ENCODE data around the gene FIP1L1. TPM values are rescaled to one million over a fixed set of nuclear protein-coding genes. Genes with fewer than 3 reads are reported as not detected.
"Not testable (repeated sequence)": the region's sequence is repeated elsewhere in the genome, so short reads cannot be mapped to it uniquely, and the experiment has no call there.

The FIP1L1 gene
- total RNA-seq, 1 donor = 33.1 TPM

GRCh38 chr4:53465891-53466290 lies 88.5 kb downstream of the FIP1L1 start:
- DNase-seq (ENCODE audit: low read depth in 2 of 3, low spot score in 2 of 3) = no peak

GRCh38 chr4:53466576-53466975 lies 89.1 kb downstream of the FIP1L1 start:
- not testable (repeated sequence) for DNase-seq (ENCODE audit: low read depth in 2 of 3, low spot score in 2 of 3)

- no peak for DNase-seq (ENCODE audit: low read depth in 2 of 3, low spot score in 2 of 3)
Observed at GRCh38 chr4:53476232-53477037, 99.0 kb downstream of the FIP1L1 start.

GRCh38 chr4:53477038-53477565 lies 99.7 kb downstream of the FIP1L1 start:
- DNase-seq (ENCODE audit: low read depth in 2 of 3, low spot score in 2 of 3) = no peak

DNA sequence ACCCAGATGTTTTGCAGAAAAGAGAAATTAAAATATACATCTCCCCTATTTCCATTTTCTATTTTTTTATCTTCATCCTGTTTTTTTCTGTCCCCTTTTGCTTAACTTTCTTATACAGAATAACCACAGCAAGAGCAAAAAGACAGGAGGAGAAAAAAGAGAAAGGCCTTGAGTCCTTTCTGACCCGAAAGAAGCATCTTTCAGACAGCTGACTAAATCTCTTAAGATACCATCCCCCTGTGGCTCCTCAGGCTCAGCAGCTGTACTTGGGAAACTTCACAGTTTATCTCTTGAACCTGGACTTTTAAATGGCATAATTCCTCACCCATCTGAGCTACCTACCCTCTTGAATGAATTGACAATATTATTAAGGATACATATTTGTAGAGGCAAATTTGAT lies 100.2 kb downstream of the FIP1L1 start:
- no peak for DNase-seq (ENCODE audit: low read depth in 2 of 3, low spot score in 2 of 3)

GRCh38 chr4:53478671-53479456 lies 101.4 kb downstream of the FIP1L1 start:
- peak in 1 of 3 donors; percentile 12 for DNase-seq (ENCODE audit: low read depth in 2 of 3, low spot score in 2 of 3)

- DNase-seq (ENCODE audit: low read depth in 2 of 3, low spot score in 2 of 3) = no peak
Observed at GRCh38 chr4:53479736-53480525, 102.5 kb downstream of the FIP1L1 start.

DNA sequence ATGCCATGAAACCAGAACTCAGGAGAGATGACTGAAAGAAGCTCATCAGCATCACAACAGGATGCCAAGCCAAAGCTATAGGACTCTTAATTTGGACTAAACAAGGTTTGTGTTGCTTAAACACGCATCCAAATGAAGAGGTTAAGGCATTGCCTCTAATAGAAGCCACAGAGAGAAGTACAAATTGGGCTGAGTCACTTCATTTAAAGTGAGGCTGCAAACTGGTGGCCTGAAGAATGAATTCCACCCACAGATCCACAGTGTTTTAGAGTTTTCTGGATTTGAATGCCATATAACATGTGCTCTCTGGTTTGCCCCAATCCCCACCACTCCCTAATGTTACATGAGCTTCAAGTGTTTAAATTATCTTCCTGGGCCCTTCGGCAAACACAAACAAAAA lies 103.5 kb downstream of the FIP1L1 start:
- no peak for DNase-seq (ENCODE audit: low read depth in 2 of 3, low spot score in 2 of 3)

DNA sequence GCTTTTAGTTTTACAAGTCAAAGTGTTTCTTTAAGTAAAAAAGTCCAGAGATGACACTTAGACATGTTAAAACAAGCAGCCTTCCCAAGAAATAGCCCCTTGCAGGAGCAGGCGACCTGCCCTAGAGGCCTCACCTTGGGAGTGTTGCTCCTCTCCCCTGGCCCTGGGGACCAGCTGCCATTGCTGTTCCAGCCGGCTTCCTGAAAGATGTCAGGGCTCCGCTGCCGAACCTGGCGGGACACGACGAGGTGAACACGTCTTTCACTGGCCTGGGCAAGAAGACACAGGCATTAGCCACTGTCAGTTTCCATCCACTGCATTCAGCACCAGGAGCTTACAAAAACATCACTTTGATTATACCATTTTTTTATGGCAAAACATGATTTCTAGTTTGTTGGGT lies 104.1 kb downstream of the FIP1L1 start:
- DNase-seq (ENCODE audit: low read depth in 2 of 3, low spot score in 2 of 3) = no peak

GRCh38 chr4:53483250-53483649 lies 105.8 kb downstream of the FIP1L1 start:
- DNase-seq (ENCODE audit: low read depth in 2 of 3, low spot score in 2 of 3) = no peak

GRCh38 chr4:53484911-53485657 lies 107.6 kb downstream of the FIP1L1 start:
- DNase-seq (ENCODE audit: low read depth in 2 of 3, low spot score in 2 of 3) = no peak

DNA sequence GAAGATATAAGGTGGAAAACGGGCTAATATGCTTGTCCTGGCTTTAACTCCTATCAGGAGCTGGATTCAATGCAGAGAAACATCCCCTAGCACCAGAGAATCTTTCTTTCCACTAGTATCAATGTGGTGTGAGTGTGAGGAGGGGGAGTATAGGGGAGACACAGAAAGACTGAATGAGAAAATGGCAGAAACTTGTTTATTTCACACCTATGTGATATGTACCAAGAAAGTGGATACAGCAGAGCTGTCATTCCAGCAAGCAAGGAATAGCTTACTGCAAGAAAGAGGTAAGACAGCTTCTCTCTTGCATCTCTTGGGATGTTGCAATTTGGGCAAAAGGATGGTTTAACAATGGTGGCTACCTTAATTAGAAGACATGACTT lies 108.2 kb downstream of the FIP1L1 start:
- DNase-seq (ENCODE audit: low read depth in 2 of 3, low spot score in 2 of 3) = no peak

- DNase-seq (ENCODE audit: low read depth in 2 of 3, low spot score in 2 of 3) = no peak
Observed at GRCh38 chr4:53487766-53488165, 110.3 kb downstream of the FIP1L1 start.

- DNase-seq (ENCODE audit: low read depth in 2 of 3, low spot score in 2 of 3) = peak in 2 of 3 donors; percentile 5 to 10
Observed at GRCh38 chr4:53489279-53489889, 111.9 kb downstream of the FIP1L1 start.

- no peak for DNase-seq (ENCODE audit: low read depth in 2 of 3, low spot score in 2 of 3)
Observed at GRCh38 chr4:53490161-53490956, 112.9 kb downstream of the FIP1L1 start.

GRCh38 chr4:53490965-53491622 lies 113.7 kb downstream of the FIP1L1 start:
- peak in 2 of 3 donors; percentile 14 to 56 for DNase-seq (ENCODE audit: low read depth in 2 of 3, low spot score in 2 of 3)

- DNase-seq (ENCODE audit: low read depth in 2 of 3, low spot score in 2 of 3) = no peak
Observed at GRCh38 chr4:53494851-53495250, 117.4 kb downstream of the FIP1L1 start.

DNA sequence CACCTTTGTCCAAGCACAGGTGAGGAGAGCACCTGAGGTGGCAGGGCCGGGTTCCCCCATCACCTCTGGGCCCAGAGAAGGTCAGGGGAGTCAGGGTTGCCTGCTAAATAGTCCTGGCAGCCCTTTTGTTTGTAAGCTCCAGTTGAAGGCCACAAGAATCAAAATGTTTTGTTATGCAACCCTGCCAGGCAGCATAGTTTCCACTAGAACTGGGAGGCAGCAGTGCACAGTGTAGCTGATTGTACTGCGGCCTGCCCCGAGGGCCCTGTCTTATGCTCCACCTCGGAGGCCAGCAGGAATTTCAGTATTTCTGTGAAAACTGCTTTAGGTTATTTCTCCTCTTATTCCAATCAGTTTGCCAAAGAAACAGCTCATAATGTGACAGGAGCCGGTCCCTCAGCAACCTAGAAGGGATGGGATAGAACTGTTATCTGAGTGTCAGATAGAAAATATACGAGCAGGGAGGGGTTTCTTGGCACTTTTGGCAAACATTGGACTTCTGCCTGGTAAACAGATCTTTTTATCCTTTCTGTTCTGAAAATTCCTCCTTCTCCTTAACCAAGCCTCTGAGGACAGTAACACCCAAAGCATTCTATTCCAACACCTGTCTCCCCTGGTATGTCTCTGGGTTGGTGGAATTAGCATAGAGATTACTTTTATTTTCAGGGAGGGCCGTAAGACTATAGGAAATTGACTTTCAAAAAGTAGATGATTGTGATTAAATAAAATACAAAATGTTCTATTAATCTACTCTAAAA lies 120.2 kb downstream of the FIP1L1 start:
- DNase-seq (ENCODE audit: low read depth in 2 of 3, low spot score in 2 of 3) = no peak

Data from hematopoietic multipotent progenitor cell (in vitro differentiated cells).